GM12873 (cell line): ENCODE measurements around the gene SCML2.

Source experiments
- TF ChIP-seq, protein P1 (sequence below): IDR thresholded peaks from 2 replicates; pipeline ENCODE4 v1.5.1; 2012; ENCODE audit warnings: low read depth, mild to moderate bottlenecking, moderate library complexity, low read length, control low read depth; ENCODE audit not compliant: insufficient read depth; ENCODE audit errors: missing control alignments

SCML2 gene

DNA sequence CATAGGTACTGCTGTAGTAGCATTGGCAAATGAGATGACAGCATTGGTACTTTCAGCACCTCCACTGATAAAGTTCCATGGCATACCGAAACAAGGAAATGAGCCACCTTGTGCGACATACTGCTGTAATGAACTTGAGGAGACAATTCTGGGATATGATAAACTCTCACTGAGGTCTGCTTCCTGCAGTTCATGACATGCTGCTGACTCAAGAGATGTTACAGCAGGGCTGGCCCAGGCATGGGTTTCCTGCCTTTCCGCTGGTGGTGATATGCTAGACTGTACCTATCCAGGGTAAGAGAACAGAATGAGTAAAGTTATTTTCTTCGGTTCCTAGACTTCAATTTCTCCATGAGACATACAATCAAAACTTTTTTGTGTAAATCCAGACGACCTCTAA, 150.9 kb downstream of the SCML2 start:
- TF ChIP-seq, protein P1, sequence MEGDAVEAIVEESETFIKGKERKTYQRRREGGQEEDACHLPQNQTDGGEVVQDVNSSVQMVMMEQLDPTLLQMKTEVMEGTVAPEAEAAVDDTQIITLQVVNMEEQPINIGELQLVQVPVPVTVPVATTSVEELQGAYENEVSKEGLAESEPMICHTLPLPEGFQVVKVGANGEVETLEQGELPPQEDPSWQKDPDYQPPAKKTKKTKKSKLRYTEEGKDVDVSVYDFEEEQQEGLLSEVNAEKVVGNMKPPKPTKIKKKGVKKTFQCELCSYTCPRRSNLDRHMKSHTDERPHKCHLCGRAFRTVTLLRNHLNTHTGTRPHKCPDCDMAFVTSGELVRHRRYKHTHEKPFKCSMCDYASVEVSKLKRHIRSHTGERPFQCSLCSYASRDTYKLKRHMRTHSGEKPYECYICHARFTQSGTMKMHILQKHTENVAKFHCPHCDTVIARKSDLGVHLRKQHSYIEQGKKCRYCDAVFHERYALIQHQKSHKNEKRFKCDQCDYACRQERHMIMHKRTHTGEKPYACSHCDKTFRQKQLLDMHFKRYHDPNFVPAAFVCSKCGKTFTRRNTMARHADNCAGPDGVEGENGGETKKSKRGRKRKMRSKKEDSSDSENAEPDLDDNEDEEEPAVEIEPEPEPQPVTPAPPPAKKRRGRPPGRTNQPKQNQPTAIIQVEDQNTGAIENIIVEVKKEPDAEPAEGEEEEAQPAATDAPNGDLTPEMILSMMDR, result no peak

DNA sequence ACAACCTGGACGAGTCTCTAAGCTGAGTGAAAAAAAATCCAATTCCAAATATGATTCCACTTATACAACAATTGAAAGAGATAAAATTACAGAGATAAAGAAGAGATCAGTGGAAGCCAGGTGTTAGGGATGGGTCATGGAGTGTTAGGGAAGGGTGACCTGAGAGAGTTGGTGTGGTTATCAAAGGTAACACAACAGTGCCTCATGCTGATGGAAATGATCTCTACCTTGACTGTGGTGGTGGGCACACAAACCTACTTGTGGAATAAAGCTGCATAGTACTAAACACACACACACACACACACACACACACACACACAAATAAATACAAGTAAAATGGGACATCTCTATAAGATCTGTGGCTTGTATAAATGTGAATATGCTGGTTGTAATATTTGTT, 159.8 kb downstream of the SCML2 start:
- TF ChIP-seq, protein P1, result no peak
